ENCODE results near the gene ZDHHC7.

The ZDHHC7 gene

DNA sequence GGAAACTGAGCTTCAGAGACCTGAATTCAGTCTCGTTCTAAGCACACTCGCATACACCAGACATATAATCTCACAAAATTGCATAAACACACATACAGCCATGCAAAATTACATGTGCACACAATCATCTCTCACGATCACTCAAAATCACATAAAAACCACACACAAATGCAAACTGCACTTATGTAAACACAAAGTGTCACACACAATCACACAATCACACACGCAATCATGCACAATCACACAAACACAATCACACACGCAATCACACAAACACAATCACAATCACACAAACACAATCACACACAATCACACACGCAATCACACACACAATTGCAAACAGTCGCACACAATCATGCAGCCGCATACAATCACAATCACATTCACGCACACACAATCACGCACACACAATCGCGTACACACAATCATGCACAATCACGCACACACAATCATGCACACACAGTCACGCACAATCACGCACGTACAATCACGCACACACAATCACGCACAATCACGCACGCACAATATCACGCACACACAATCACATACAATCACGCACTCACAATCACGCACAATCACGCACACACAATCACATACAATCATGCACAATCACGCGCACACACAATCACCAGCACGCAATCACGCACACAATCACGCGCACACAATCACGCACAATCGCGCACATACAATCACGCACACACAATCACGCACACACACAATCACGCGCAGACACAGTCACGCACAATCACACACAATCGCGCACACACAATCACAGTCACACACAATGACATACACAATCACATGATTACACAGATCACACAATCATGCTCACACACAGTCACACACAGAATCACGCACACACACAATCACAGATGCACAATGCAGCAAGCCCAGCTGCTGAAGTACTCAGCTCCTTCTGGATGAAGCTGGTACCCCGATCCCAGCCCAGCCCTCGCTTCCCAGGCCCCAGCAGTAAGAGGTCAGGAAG is 45.6 kb downstream of the ZDHHC7 start:
- no peak for TF ChIP-seq GATA1 (IDR thresholded peaks at IDR 0.05; ENCODE audit: low read depth, low read length)
- TF ChIP-seq POLR2A (IDR thresholded peaks at IDR 0.05; ENCODE audit: low read length): no peak
- peak; percentile 50 to 55 for DNase-seq

DNA sequence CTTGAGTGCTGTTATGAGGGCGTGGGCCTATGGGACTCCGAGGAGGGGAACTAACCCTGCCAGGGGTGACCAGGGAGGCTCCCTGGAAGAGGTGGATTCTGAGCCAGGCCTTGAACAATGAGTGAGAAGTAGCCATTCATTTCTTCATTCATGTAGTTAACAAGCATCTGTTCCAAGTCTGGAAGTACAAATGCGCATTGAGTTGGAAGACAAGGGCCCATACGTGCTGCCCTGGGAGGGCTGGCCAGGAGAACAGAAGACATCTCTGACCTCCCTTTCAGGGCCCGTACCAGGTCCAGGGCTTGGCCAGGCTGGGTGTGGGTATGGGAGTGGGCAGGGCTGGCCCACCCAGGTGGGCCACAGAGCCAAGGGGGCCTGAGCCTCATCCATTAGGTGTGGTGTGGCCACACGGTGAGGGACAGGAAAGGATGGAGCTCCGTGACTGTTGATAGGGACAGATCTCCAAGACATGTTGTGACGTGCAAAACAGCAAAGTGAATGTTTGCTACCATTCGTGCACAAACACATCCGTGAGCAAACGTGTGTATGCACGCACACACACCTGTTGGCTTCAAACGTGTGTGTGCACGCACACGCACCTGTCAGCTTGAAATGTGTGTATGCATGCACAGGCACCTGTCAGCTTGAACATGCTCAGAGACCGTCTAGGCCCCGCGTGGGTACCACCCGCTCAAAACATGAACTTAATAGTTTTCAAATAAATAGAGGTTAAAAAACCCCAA is 46.8 kb downstream of the ZDHHC7 start:
- DNase-seq: no peak
- TF ChIP-seq POLR2A (IDR thresholded peaks at IDR 0.05; ENCODE audit: low read length): no peak
- no peak for TF ChIP-seq GATA1 (IDR thresholded peaks at IDR 0.05; ENCODE audit: low read depth, low read length)

DNA sequence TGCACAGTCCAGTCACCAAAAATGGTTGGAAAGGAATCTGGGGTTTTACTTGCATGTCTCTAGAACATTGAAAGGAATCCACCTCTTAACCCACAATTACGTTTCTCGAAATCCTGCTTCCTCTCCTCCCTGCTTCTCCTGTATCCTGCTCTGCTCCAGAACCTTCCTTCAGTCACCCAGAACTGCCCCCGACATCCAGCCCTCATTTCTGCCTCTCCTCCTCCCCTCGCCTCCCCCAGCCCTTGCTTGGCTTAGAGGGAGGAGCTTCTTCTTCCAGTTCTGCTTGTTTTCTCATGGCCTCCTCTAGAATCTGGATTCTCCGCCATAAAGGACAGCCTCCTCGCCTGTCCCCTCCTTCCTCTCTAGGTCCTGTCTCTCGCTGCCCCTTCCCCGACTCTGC is 48.3 kb downstream of the ZDHHC7 start:
- no peak for DNase-seq
- TF ChIP-seq GATA1 (IDR thresholded peaks at IDR 0.05; ENCODE audit: low read depth, low read length): no peak
- TF ChIP-seq POLR2A (IDR thresholded peaks at IDR 0.05; ENCODE audit: low read length): no peak

DNA sequence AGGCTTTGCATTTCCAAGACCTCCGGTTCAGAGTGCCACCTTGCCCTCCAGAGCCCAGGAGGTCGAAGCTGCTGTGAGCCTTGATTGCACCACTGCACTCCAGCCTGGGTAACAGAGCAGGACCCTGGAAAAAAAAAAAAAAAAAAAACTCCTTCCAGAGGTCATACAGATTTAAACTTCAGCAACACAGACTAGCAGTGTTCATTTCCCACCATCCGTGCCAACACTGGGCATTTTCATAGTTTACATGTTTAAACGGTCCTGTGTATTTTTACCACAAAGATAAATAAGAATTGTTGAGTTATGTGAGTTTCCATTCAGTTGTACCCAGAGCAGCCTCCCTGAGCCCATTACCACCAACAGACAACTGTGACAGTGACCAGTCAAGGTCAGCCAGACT is 50.4 kb downstream of the ZDHHC7 start:
- TF ChIP-seq GATA1 (IDR thresholded peaks at IDR 0.05; ENCODE audit: low read depth, low read length) (no peak), POLR2A (IDR thresholded peaks at IDR 0.05; ENCODE audit: low read length) (no peak)
- DNase-seq: no peak

DNA sequence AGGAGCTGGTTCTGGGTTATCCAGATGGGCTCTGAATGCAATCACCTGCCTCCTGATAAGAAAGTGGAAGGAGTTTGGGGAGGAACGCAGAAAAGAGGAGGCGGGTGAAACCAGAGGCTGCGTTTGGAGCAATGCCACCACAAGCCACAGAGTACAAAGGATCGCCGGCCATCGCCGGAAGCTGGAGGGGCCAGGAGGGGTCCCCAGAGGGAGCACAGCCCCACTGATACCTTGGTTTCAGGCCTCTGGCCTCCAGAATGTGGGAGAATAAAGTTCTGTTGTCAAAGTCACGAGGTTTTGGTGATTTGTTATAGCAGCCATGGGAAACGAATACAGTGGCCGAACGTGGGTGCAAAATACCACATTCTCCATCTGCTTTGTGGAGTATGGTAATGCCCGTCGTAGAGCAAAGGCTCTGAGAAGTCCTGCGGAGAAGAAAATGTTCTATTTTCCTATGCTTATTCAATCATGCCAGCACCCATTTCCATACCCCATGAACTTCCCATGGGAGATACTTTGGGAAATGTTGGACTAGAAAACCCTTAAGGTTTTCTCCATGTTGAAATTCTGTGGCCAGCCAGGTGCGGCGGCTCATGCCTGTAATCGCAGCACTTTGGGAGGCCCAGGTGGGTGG is 51.4 kb downstream of the ZDHHC7 start:
- no peak for DNase-seq
- no peak for TF ChIP-seq GATA1 (IDR thresholded peaks at IDR 0.05; ENCODE audit: low read depth, low read length)

DNA sequence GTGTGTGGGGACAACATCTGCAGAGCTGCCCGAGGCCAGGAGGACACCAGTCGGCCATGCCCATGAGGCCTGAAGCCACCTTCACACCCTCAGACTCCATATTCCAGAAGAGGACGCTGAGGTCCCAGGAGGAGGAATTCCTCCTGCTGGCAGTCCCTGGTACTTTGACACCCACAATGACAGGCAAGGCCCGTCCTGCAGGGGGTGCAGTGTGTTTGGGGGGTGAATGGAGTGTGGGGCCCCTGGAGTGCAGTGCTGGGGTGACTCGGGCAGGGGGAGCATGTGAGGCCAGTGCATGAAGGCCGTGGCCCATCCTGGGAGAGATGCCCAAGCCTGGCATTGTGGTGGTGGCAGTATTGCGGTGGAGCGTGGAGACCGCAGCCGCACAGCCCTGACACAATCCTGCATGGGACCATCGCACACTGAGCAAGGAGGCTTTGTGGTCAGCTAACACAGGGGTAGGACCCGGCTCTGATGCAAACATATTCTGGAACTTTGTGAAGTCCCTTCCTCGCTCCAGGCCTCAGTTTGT is 52.2 kb downstream of the ZDHHC7 start:
- no peak for TF ChIP-seq POLR2A (IDR thresholded peaks at IDR 0.05; ENCODE audit: low read length)
- no peak for TF ChIP-seq GATA1 (IDR thresholded peaks at IDR 0.05; ENCODE audit: low read depth, low read length)
- peak; percentile 27 to 36 for DNase-seq

DNA sequence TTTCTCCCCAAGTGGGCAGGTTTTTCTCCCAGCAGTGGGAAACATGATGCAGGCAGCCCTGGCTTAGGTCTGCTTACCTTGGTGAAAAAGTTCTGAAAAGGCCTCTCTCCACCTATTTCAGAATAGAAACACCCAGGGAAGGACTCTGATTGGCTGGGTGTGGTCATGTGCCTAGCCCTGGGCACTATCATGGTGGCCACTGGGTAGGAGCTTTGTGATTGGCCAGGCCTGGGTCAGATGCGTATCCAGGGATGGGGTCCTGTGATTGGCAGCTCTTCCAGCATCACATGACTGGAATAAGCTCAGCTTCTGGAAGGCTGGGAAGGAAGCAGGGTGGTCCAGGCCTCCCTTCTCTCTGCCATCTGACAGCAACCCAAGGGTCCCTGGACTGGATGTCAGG is 53.5 kb downstream of the ZDHHC7 start:
- no peak for DNase-seq
- TF ChIP-seq POLR2A (IDR thresholded peaks at IDR 0.05; ENCODE audit: low read length): no peak
- TF ChIP-seq GATA1 (IDR thresholded peaks at IDR 0.05; ENCODE audit: low read depth, low read length): no peak

DNA sequence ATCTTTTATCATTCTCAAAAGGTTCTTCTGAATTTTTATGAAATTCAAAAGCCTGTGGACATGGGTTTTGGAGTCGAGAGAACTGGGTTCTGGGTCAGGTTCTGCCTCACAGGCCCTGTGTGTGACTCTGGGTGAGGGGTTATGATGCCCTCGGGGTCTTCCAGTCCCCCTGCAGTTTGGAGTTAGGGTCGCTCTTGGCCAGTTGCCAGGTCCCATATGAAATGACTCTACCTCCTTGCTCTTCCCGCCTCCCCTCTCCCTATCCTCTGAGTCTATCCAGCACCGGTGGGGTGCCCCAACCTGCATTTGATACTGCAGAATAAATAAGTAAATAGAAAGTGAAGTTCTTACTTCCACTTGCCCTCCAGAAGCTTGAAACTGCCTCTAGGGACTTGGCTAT is 54.1 kb downstream of the ZDHHC7 start:
- DNase-seq: no peak
- TF ChIP-seq POLR2A (IDR thresholded peaks at IDR 0.05; ENCODE audit: low read length) (no peak), GATA1 (IDR thresholded peaks at IDR 0.05; ENCODE audit: low read depth, low read length) (no peak)

DNA sequence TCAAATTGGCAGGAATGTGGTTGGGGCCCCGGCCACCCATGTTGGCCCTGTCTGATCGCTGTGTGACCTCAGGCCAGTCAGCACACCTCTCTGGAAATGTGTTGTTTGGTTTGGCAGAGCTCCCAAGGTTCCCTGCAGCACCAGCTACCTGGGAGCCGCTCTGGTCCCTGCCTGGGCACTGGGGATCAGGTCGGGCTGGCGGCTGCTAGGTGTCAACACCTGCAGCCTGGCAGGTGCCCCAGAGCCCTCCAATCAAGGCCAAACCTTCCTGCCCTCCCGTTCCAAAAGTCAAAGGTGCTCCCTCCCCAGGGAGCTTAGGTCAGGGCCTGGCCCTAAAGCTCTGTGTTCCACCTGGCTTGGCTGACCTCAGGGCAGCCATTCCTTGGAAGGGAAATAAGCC is 55.9 kb downstream of the ZDHHC7 start:
- TF ChIP-seq GATA1 (IDR thresholded peaks at IDR 0.05; ENCODE audit: low read depth, low read length) (no peak), POLR2A (IDR thresholded peaks at IDR 0.05; ENCODE audit: low read length) (no peak)
- no peak for DNase-seq

DNA sequence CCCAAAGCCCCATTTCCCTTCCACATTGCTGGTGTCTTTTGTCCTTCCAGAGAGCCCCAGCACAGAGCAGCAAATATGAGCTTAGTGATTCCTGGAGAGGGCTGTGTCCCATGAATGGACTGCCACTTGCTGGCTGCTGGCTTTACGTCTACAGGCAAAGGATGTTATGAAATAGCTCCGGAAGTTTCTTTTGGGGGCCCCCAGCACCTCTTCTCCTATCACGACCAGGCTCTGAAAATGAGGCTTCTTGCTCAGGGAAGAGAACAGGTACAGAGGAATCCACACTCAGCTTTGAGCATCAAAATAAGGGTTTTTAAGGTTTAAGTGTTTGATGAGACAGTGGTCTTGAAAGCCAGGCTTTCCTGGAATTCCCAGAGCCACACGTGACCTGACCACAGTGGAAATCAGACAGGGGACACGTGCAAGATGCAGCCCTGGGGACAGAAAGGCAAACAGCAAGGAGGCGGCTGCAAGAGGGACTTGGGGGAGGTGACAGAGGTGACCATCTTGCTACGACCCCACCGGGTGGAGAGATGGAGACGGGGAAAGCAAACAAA is 58.1 kb downstream of the ZDHHC7 start:
- DNase-seq: no peak
- TF ChIP-seq POLR2A (IDR thresholded peaks at IDR 0.05; ENCODE audit: low read length): no peak
- no peak for TF ChIP-seq GATA1 (IDR thresholded peaks at IDR 0.05; ENCODE audit: low read depth, low read length)

DNA sequence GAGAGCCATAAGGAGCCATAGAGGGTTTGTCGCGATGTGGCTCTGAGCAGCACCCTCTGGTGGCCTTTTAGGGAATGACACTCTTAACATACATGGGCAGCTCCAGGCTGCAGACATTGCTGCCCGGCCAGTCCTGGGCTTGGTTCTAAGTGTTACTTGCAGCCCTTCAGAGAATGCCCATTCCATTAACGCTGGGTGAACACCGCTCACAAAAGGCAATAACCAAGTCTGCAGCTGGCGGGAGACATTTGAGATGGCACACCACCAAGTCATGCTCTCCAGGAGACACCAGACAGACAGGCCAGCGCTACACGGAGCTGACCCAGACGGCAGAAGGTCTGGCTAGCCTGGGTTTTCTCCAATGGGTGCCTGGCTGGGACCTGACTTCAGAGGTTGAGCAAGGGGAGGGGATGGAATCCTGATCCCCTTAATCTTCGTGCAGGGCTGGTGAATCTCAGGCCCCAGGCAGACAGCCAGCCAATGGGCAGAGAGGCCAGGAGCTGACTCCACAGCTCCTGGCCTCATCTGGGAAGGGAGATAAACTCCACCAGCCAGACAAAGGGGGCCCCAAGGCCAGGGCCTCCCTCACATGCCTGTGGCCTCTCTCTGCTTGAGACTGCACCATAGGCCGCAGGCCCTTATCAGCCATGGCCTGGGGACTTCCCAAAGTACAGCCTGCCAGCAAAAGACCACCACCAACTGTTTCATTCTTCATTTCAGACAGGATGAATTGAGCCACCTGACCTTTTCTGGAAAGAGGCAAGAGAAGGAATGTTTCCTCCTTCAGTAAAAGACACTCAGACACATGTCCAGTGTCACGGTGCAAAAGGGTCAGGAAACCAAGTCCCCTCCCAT is 58.8 kb downstream of the ZDHHC7 start:
- TF ChIP-seq GATA1 (IDR thresholded peaks at IDR 0.05; ENCODE audit: low read depth, low read length) (peak; percentile 72), POLR2A (IDR thresholded peaks at IDR 0.05; ENCODE audit: low read length) (no peak)
- peak; percentile 91 to 96 for DNase-seq

DNA sequence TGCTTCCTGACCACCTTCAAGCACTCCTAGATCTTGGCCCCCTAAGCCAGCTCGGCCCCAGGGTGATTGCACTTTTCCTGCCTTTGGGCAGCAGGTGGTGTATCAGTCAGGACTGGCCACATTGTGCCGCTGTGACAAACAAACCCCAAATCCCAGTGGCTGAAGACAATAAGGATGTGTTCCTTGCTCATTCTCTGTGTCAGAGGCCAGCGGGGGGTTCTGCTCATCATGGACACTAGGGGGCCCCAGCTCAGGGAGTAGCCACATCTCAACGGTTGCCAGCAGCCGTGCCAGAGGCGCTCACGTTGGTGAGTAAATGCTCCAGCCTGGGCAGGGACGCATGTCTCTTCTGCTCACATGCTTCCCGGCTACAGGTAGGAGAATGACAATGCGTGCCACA is 60.4 kb downstream of the ZDHHC7 start:
- TF ChIP-seq GATA1 (IDR thresholded peaks at IDR 0.05; ENCODE audit: low read depth, low read length) (no peak), POLR2A (IDR thresholded peaks at IDR 0.05; ENCODE audit: low read length) (no peak)
- DNase-seq: peak; percentile 36 to 47

All from erythroblast (primary cell).